IPS-18a (cell line): ENCODE data around the gene MSH2.
"Not testable (repeated sequence)": the region's sequence is repeated elsewhere in the genome, so short reads cannot be mapped to it uniquely, and the experiment has no call there.

ENCODE experiments used
- H3K27ac ChIP-seq: one replicate; pipeline ENCODE4 v1.5.1; 2013; ENCODE audit warnings: low read length
- H3K27me3 ChIP-seq: one replicate; pipeline ENCODE4 v1.6.1; 2013; ENCODE audit warnings: mild to moderate bottlenecking, low read length; ENCODE audit not compliant: control insufficient read depth, insufficient read depth
- H3K36me3 ChIP-seq: one replicate; pipeline ENCODE4 v1.6.1; 2013; ENCODE audit warnings: low read depth, low read length; ENCODE audit not compliant: control insufficient read depth
- H3K4me1 ChIP-seq: one replicate; pipeline ENCODE4 v1.6.1; 2013; ENCODE audit warnings: low read depth, low read length; ENCODE audit not compliant: control insufficient read depth
- H3K4me3 ChIP-seq: one replicate; pipeline ENCODE4 v1.5.1; 2013; ENCODE audit warnings: low read length
- H3K9ac ChIP-seq: one replicate; pipeline ENCODE4 v1.6.1; 2013; ENCODE audit warnings: mild to moderate bottlenecking, low read length, moderate library complexity
- H3K9me3 ChIP-seq: one replicate; pipeline ENCODE4 v1.6.1; 2013; ENCODE audit warnings: low read depth, low read length; ENCODE audit not compliant: control insufficient read depth

Gene MSH2

DNA sequence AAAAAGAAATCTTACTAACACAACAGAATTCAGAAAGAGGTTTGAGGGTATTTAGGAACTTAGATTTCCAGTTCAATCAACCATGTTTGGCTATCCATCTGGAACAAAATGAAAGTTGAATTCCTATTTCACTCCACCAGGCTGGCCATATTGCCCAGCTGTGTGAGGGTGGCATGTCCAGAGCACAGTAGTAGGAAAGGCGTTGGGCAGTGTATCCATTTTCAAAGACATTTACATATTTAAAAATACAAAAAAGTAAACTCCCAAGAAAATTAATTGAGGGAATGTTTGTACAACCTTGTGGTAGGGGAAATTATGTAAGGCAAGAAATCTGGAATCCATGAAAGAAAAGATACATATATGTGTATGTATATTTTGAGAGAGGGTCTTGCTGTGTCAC lies 21.5 kb upstream of the MSH2 start:
- Histone ChIP-seq H3K4me1 (no peaks in the 10 kb centered on the region), H3K4me3 (no peak overlapping the region), H3K36me3 (peaks cover 71% of the 10 kb centered on the region), H3K27me3 (no peaks in the 10 kb centered on the region), H3K27ac (no peak overlapping the region), H3K9me3 (no peaks in the 10 kb centered on the region), H3K9ac (no peak overlapping the region)

DNA sequence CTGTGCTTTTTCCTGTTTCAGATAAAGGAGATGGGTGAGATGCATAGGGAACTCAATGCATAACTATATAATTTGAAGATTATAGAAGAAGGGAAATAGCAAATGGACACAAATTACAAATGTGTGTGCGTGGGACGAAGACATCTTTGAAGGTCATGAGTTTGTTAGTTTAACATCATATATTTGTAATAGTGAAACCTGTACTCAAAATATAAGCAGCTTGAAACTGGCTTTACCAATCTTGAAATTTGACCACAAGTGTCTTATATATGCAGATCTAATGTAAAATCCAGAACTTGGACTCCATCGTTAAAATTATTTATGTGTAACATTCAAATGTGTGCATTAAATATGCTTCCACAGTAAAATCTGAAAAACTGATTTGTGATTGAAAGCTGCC lies 16.4 kb upstream of the MSH2 start:
- no peak overlapping the region for H3K27ac ChIP-seq
- peaks cover 35% of the 10 kb centered on the region for H3K36me3 ChIP-seq

DNA sequence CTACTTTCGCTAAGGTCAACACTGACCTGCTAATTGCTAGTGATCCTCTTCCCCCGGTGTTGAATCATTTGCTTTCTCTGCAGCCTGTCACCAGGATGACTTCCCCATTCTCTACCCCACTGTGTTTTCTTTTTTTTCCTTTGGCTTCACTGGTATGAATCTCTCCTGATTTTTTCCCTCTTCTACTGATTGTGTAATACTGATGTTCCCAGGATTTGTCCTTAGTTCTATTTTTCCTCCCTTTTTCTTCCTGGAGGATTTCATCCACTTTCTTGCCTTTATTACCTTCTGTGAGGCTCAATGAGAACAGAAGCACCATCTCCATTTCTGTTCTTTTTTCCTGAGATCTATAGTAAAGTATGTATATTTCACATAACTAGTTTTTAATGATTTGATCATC lies 14.1 kb upstream of the MSH2 start:
- no peak overlapping the region for H3K9ac ChIP-seq
- no peak overlapping the region for H3K4me3 ChIP-seq
- H3K27me3 ChIP-seq, result no peaks in the 10 kb centered on the region
- H3K9me3 ChIP-seq, result no peaks in the 10 kb centered on the region
- no peak overlapping the region for H3K27ac ChIP-seq
- H3K4me1 ChIP-seq, result peaks cover 3% of the 10 kb centered on the region
- H3K36me3 ChIP-seq, result peaks cover 22% of the 10 kb centered on the region

More for the DNA sequence above, 16.4 kb upstream of the MSH2 start:
- no peaks in the 10 kb centered on the region for H3K9me3 ChIP-seq
- H3K4me3 ChIP-seq, result no peak overlapping the region
- H3K4me1 ChIP-seq, result no peaks in the 10 kb centered on the region
- H3K27me3 ChIP-seq, result no peaks in the 10 kb centered on the region
- no peak overlapping the region for H3K9ac ChIP-seq

DNA sequence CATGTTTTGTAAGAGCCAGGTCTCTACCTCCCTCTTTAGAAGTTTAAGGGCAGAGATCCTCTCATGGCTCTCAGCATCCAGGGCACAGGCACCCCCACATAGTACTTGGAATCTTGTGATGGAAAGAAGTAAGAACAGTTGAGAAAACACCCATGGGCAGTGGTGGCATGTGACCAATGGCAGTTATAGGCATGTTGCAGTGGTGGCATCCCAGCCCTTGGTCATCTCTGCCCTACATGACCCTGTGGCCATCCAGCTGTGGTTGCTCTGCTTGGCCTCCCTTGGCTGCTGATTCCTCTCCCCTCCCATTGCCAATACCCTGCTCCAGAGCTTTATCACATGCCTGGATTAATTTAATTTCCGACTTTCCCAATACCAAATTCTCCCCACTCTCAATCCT lies 13.3 kb upstream of the MSH2 start:
- peaks cover 3% of the 10 kb centered on the region for H3K4me1 ChIP-seq
- H3K27ac ChIP-seq, result no peak overlapping the region
- H3K4me3 ChIP-seq, result no peak overlapping the region
- H3K27me3 ChIP-seq, result no peaks in the 10 kb centered on the region
- H3K9me3 ChIP-seq, result no peaks in the 10 kb centered on the region
- H3K36me3 ChIP-seq, result peaks cover 19% of the 10 kb centered on the region
- H3K9ac ChIP-seq, result no peak overlapping the region

DNA sequence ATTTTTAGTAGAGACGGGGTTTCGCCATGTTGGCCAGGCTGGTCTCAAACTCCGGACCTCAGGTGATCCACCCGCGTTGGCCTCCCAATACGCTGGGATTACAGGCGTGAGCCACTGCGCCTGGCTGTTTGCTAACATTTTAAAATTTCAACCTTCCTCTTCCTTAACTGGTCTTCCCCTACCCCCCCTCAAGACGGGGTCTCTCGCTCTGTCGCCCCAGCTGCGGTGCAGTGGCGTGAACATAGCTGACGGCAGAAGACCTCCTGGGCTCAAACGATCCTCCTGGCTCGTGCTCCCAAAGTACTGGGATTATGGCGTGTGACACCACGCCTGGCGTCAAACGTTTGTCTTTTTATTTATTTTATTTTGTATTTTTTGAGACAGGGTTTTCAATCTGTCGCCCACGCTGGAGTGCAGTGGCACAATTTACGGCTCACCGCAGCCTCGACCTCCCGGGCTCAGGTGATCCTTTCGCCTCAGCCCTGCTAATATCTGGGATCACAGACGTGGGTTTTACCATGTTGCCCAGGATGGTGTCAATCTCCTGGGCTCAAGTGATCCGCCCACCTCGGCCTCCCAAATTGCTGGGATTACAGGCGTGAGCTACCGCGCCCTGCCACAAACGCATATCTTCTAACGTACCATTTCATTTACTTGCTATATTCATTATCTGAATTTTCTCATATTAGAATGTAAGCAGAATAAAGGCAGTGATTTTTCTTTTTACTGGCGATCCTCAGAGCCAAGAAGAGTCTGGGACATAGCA lies 984 bp upstream of the MSH2 start:
- peaks cover 19% of the 10 kb centered on the region for H3K4me1 ChIP-seq
- peak overlapping the region; percentile 27 for H3K27ac ChIP-seq
- H3K4me3 ChIP-seq, result peak overlapping the region; percentile 92
- H3K36me3 ChIP-seq, result no peaks in the 10 kb centered on the region
- no peaks in the 10 kb centered on the region for H3K27me3 ChIP-seq
- H3K9me3 ChIP-seq, result no peaks in the 10 kb centered on the region
- H3K9ac ChIP-seq, result peak overlapping the region; percentile 84

GRCh38 chr2:47402555-47402804 lies 476 bp upstream of the MSH2 start:
- Histone ChIP-seq H3K9me3 (no peaks in the 10 kb centered on the region), H3K9ac (peak overlapping the region; percentile 84), H3K27me3 (no peaks in the 10 kb centered on the region), H3K27ac (peak overlapping the region; percentile 4), H3K4me1 (peaks cover 22% of the 10 kb centered on the region), H3K36me3 (no peaks in the 10 kb centered on the region), H3K4me3 (peak overlapping the region; percentile 92)

GRCh38 chr2:47403609-47404193 lies 745 bp downstream of the MSH2 start:
- peak overlapping the region; percentile 84 for H3K9ac ChIP-seq
- no peaks in the 10 kb centered on the region for H3K27me3 ChIP-seq
- peak overlapping the region; percentile 92 for H3K4me3 ChIP-seq
- H3K4me1 ChIP-seq, result peaks cover 22% of the 10 kb centered on the region
- H3K36me3 ChIP-seq, result peaks cover 3% of the 10 kb centered on the region
- no peaks in the 10 kb centered on the region for H3K9me3 ChIP-seq
- peak overlapping the region; percentile 40 for H3K27ac ChIP-seq

- Histone ChIP-seq H3K4me1 (peaks cover 22% of the 10 kb centered on the region), H3K9ac (peak overlapping the region; percentile 84), H3K9me3 (no peaks in the 10 kb centered on the region), H3K27me3 (no peaks in the 10 kb centered on the region), H3K4me3 (peak overlapping the region; percentile 92), H3K36me3 (peaks cover 5% of the 10 kb centered on the region), H3K27ac (no peak overlapping the region)
Measured at GRCh38 chr2:47404356-47404755, 1.4 kb downstream of the MSH2 start.

DNA sequence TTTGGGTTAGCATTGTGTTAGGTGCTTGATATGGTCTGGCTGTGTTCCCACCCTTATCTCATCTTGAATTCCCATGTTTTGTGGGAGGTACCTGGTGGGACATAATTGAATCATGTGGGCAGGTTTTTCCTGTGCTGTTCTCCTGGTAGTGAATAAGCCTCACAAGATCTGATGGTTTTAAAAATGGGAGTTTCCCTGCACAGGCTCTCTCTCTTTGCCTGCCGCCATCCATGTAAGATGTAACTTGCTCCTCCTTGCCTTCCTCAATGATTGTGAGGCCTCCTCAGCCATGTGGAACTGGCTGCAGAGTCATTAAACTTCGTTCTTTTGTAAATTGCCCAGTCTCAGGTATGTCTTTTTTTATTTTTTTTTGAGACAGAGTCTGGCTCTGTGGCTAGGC lies 2.8 kb downstream of the MSH2 start:
- Histone ChIP-seq H3K27me3 (no peaks in the 10 kb centered on the region), H3K9ac (no peak overlapping the region), H3K4me1 (peaks cover 22% of the 10 kb centered on the region), H3K27ac (no peak overlapping the region), H3K4me3 (peak overlapping the region; percentile 2), H3K36me3 (peaks cover 13% of the 10 kb centered on the region), H3K9me3 (no peaks in the 10 kb centered on the region)

GRCh38 chr2:47406649-47407330 lies 3.8 kb downstream of the MSH2 start:
- H3K27me3 ChIP-seq, H3K9ac ChIP-seq, H3K4me3 ChIP-seq, H3K27ac ChIP-seq, H3K9me3 ChIP-seq: not testable (repeated sequence)
- Histone ChIP-seq H3K36me3 (peaks cover 23% of the 10 kb centered on the region), H3K4me1 (peaks cover 19% of the 10 kb centered on the region)

- not testable (repeated sequence) for H3K9ac ChIP-seq, H3K4me3 ChIP-seq, H3K27me3 ChIP-seq, H3K9me3 ChIP-seq, H3K27ac ChIP-seq
- peaks cover 11% of the 10 kb centered on the region for H3K4me1 ChIP-seq
- H3K36me3 ChIP-seq, result peaks cover 34% of the 10 kb centered on the region
Measured at GRCh38 chr2:47407976-47408375, 5.0 kb downstream of the MSH2 start.
